ENCODE data around the gene PERCC1. TPM values are rescaled to one million over a fixed set of nuclear protein-coding genes. Genes with fewer than 3 reads are reported as not detected.
A peak's percentile ranks its signal among the peaks of the same experiment; 100 is the strongest.

Gene PERCC1
- total RNA-seq, 2 experiments from 2014 or later, result 0.30 TPM; not detected in 1

GRCh38 chr16:1407753-1408152 is 23.1 kb upstream of the PERCC1 start:
- Mint-ChIP-seq H3K27me3 (no peaks in the 10 kb centered on the region), H3K36me3 (ENCODE audit: low read depth) (peaks cover 44% of the 10 kb centered on the region), H3K4me3 (peak overlapping the region; percentile 68), H3K9me3 (no peaks in the 10 kb centered on the region), H3K4me1 (ENCODE audit: low read depth) (peaks cover 33% of the 10 kb centered on the region), H3K27ac (peak overlapping the region; percentile 71)
- ATAC-seq (ENCODE audit: poor library complexity) (no peak), DNase-seq (no peak)
- H3K4me1 ChIP-seq (ENCODE audit: insufficient read depth, low read length), result peaks cover 19% of the 10 kb centered on the region
- H3K27ac ChIP-seq (ENCODE audit: low read depth in 1 of 2, low read length in 2 of 2), result no peak overlapping the region
- no peaks in the 10 kb centered on the region for H3K27me3 ChIP-seq (ENCODE audit: control insufficient read depth in 1 of 2, insufficient read depth in 2 of 2, low read length in 2 of 2)
- intact Hi-C loops (cut with DNase I, micrococcal nuclease), result loop anchor here in 1 of 2 experiments (5.0 kb wide), 1 partner anchor 85 kb away; the partner anchor contains the start of gene TELO2
- CTCF ChIA-PET, result interaction anchor here (2.2 kb wide), 1 partner anchor 44 kb away, joined by 8 read pairs; no protein-coding TSS in a partner anchor
- no peak for TF ChIP-seq CTCF (IDR thresholded peaks at IDR 0.05)
- H3K36me3 ChIP-seq (ENCODE audit: insufficient read depth, low read length), result peaks cover 37% of the 10 kb centered on the region
- H3K9me3 ChIP-seq (ENCODE audit: control insufficient read depth in 1 of 2, insufficient read depth in 1 of 2, low read length in 2 of 2), result no peaks in the 10 kb centered on the region
- POLR2A ChIA-PET, result interaction anchor here (1.0 to 2.0 kb wide), 8 partner anchors 13 to 687 kb away, joined by 3 to 23 read pairs (median 4); partner anchors contain the start of genes ANTKMT, MAPK8IP3, NUBP2 and SPSB3
- peak overlapping the region; percentile 51 for H3K4me3 ChIP-seq (ENCODE audit: low read length)

GRCh38 chr16:1408171-1408837 is 22.6 kb upstream of the PERCC1 start:
- DNase-seq (peak; percentile 89 to 99 (median 96)), ATAC-seq (ENCODE audit: poor library complexity) (peak; percentile 92)
- no peaks in the 10 kb centered on the region for H3K9me3 ChIP-seq (ENCODE audit: control insufficient read depth in 1 of 2, insufficient read depth in 1 of 2, low read length in 2 of 2)
- no peaks in the 10 kb centered on the region for H3K27me3 ChIP-seq (ENCODE audit: control insufficient read depth in 1 of 2, insufficient read depth in 2 of 2, low read length in 2 of 2)
- no peak for TF ChIP-seq CTCF (IDR thresholded peaks at IDR 0.05)
- H3K27ac Mint-ChIP-seq, result peak overlapping the region; percentile 71
- ChIA-PET CTCF (interaction anchor here (2.2 kb wide), 1 partner anchor 45 kb away, joined by 8 read pairs; no protein-coding TSS in a partner anchor), POLR2A (interaction anchor here (1.0 to 2.0 kb wide), 8 partner anchors 13 to 687 kb away, joined by 3 to 23 read pairs (median 4); partner anchors contain the start of genes ANTKMT, MAPK8IP3, NUBP2 and SPSB3)
- intact Hi-C loops (cut with DNase I, micrococcal nuclease), result loop anchor here in 1 of 2 experiments (5.0 kb wide), 1 partner anchor 84 kb away; the partner anchor contains the start of gene TELO2
- H3K4me3 ChIP-seq (ENCODE audit: low read length), result peak overlapping the region; percentile 51
- no peaks in the 10 kb centered on the region for H3K27me3 Mint-ChIP-seq
- H3K4me1 Mint-ChIP-seq (ENCODE audit: low read depth), result peaks cover 34% of the 10 kb centered on the region
- peak overlapping the region in 1 of 2 donors; percentile 29 for H3K27ac ChIP-seq (ENCODE audit: low read depth in 1 of 2, low read length in 2 of 2)
- peaks cover 31% of the 10 kb centered on the region for H3K36me3 ChIP-seq (ENCODE audit: insufficient read depth, low read length)
- no peaks in the 10 kb centered on the region for H3K9me3 Mint-ChIP-seq
- H3K36me3 Mint-ChIP-seq (ENCODE audit: low read depth), result peaks cover 38% of the 10 kb centered on the region
- H3K4me1 ChIP-seq (ENCODE audit: insufficient read depth, low read length), result peaks cover 24% of the 10 kb centered on the region
- H3K4me3 Mint-ChIP-seq, result peak overlapping the region; percentile 68

GRCh38 chr16:1412847-1413246 is 18.0 kb upstream of the PERCC1 start:
- DNase-seq (no peak), ATAC-seq (ENCODE audit: poor library complexity) (no peak)
- H3K4me3 ChIP-seq (ENCODE audit: low read length), result no peak overlapping the region
- no peaks in the 10 kb centered on the region for H3K27me3 Mint-ChIP-seq
- intact Hi-C loops (cut with DNase I, micrococcal nuclease), result loop anchor here in 1 of 2 experiments (2.0 to 10.0 kb wide), 3 partner anchors 266 to 802 kb away; partner anchors contain the start of genes BRICD5, JPT2, PGP and WDR24
- peak overlapping the region; percentile 87 for H3K4me3 Mint-ChIP-seq
- H3K36me3 ChIP-seq (ENCODE audit: insufficient read depth, low read length), result peaks cover 12% of the 10 kb centered on the region
- no peak overlapping the region for H3K27ac ChIP-seq (ENCODE audit: low read depth in 1 of 2, low read length in 2 of 2)
- no peak for TF ChIP-seq CTCF (IDR thresholded peaks at IDR 0.05)
- H3K27me3 ChIP-seq (ENCODE audit: control insufficient read depth in 1 of 2, insufficient read depth in 2 of 2, low read length in 2 of 2), result no peaks in the 10 kb centered on the region
- POLR2A ChIA-PET, result no interaction called here
- H3K9me3 ChIP-seq (ENCODE audit: control insufficient read depth in 1 of 2, insufficient read depth in 1 of 2, low read length in 2 of 2), result no peaks in the 10 kb centered on the region
- H3K4me1 Mint-ChIP-seq (ENCODE audit: low read depth), result peaks cover 27% of the 10 kb centered on the region
- H3K4me1 ChIP-seq (ENCODE audit: insufficient read depth, low read length), result peaks cover 32% of the 10 kb centered on the region
- peak overlapping the region; percentile 85 for H3K27ac Mint-ChIP-seq
- CTCF ChIA-PET, result interaction anchor here (1.7 kb wide), 1 partner anchor 49 kb away, joined by 5 read pairs; no protein-coding TSS in a partner anchor
- no peaks in the 10 kb centered on the region for H3K9me3 Mint-ChIP-seq
- peaks cover 27% of the 10 kb centered on the region for H3K36me3 Mint-ChIP-seq (ENCODE audit: low read depth)
